Breast epithelium (tissue), 4 donors: ENCODE data around the gene TJP1. TPM values are rescaled to one million over a fixed set of nuclear protein-coding genes. Genes with fewer than 3 reads are reported as not detected.
"Not testable (repeated sequence)": the region's sequence is repeated elsewhere in the genome, so short reads cannot be mapped to it uniquely, and the experiment has no call there.

Experiments
- DNase-seq, 2 donors: peaks; one replicate each; pipeline ENCODE4 v3.0.0-alpha.2; 2019; ENCODE audit warnings: low spot score in 2 of 2
- H3K27ac ChIP-seq, 2 donors: fragments of 200-600 bp; sonication (generic) in 1 of 2; one replicate each; pipeline ENCODE4 v1.5.1; 2016 to 2019; ENCODE audit warnings: mild to moderate bottlenecking in 1 of 2
- H3K27me3 ChIP-seq, 2 donors: fragments of 200-600 bp; sonication (generic) in 1 of 2; one replicate each; pipeline versions ENCODE4 v1.5.1 to v1.6.0; 2017 to 2019; ENCODE audit warnings: control low read depth in 1 of 2, mild to moderate bottlenecking in 1 of 2
- H3K36me3 ChIP-seq: fragments of 200-600 bp; one replicate; pipeline ENCODE4 v1.5.1; 2019
- H3K4me1 ChIP-seq, 2 donors: fragments of 200-600 bp; sonication (generic); one replicate each; pipeline ENCODE4 v1.5.1; 2016 to 2019; ENCODE audit warnings: control low read depth in 1 of 2
- H3K4me3 ChIP-seq, 3 donors: fragments of 200-600 bp; sonication (generic); 1 replicate in 2 of 3; 2 replicates in 1 of 3; pipeline ENCODE4 v1.5.1; 2016 to 2019; ENCODE audit warnings: mild to moderate bottlenecking in 3 of 3, moderate library complexity in 2 of 3
- H3K9me3 ChIP-seq, 2 donors: fragments of 200-600 bp; sonication (generic) in 1 of 2; one replicate each; pipeline ENCODE4 v1.5.1; 2016 to 2019; ENCODE audit warnings: control low read depth in 1 of 2
- CTCF ChIP-seq, 3 donors: fragments of 450-650 bp; IDR thresholded peaks; one replicate each; pipeline ENCODE4 v1.5.1; 2016 to 2017; ENCODE audit warnings: antibody characterized with exemption in 3 of 3, mild to moderate bottlenecking in 3 of 3, moderate library complexity in 3 of 3
- POLR2A ChIP-seq: fragments of 450-650 bp; IDR thresholded peaks from one replicate; pipeline ENCODE4 v1.6.1; 2016; ENCODE audit warnings: antibody characterized with exemption, mild to moderate bottlenecking, moderate library complexity
- POLR2AphosphoS5 ChIP-seq, 3 donors: sonication (generic); formaldehyde crosslinking; IDR thresholded peaks; one replicate each; pipeline ENCODE4 v1.6.1; 2017; ENCODE audit warnings: antibody characterized with exemption in 3 of 3
- intact Hi-C: fragments of 100-400 bp; cut with DNase I; formaldehyde crosslinking; loops from one replicate; pipeline ENCODE4 v1.15.1; 2023; ENCODE audit warnings: low total_unique reads
- total RNA-seq, 3 donors: library from RNA; depleted of rRNA; stranded (reverse); fragments of >200 nt; gene quantifications; one replicate each; pipeline ENCODE4 v1.1.0, GENCODE V29; 2016

The TJP1 gene
- total RNA-seq, 3 donors from 2014 or later, result 92.8 to 101 (median 97.2) TPM

- peaks cover 12% of the 10 kb centered on the region for H3K36me3 ChIP-seq
- H3K27me3 ChIP-seq, result no peaks in the 10 kb centered on the region
- TF ChIP-seq POLR2A (no peak), POLR2AphosphoS5 (IDR thresholded peaks at IDR 0.05) (no peak), CTCF (IDR thresholded peaks at IDR 0.05) (no peak)
- no peaks in the 10 kb centered on the region for H3K4me1 ChIP-seq
- no peaks in the 10 kb centered on the region for H3K9me3 ChIP-seq
- intact Hi-C loops, result no loop called here
- H3K4me3 ChIP-seq, result no peak overlapping the region
- no peak for DNase-seq
- no peak overlapping the region for H3K27ac ChIP-seq
These were observed 122.0 kb downstream of the TJP1 start for GRCh38 chr15:29700296-29700695.

DNA sequence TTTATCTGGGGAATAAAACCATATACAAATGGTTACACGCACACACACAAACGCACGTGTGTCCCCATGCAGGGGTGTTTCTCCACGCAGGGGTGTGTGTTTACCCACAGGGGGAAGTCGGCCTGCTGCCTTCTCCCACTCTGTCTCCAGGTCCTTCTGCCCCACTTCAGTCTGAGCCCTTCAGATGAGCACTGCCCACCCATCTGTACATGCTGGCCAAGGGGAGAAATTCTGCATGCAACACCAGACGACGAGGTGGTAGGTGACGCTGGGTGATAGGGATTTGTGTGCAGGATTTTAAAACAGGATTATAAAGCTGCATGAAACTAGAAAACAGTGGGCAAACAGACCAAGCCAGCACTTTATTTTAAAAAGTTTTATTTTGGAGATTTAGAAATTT lies 122.5 kb downstream of the TJP1 start:
- no peak for TF ChIP-seq CTCF (IDR thresholded peaks at IDR 0.05)
- no peak for TF ChIP-seq POLR2AphosphoS5 (IDR thresholded peaks at IDR 0.05)
- no peak for TF ChIP-seq POLR2A

DNA sequence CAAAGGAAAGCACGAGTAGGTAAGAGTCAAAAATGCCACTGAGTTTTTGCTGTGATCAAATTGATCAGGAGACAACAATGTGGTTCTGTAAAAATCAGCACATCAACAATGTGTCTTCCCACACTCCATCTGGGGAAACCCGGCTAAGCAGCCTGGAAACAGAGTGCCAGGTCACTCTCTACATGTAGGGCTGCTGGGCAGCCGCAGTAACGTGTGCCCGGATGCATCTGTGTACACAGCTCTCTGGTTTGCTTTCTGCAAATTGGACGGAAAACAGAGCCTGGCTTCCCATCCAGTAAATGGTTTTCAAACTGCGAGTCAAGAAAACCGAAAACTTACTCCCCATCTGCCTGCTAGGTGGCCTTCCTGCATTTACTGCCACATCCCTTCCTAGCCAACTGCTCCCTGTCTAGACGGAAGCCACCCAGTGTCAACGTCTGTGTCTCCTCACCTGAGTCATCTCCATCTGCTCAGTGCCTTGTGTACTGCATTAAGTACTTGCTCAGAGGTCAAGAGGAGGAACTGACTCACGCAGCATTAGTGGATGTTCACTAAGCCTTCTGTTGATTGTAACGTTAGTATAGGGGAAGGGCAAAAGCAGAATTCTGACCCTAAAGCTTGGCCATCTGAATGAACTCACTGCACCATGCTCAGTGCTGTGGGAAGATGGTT lies 124.1 kb downstream of the TJP1 start:
- DNase-seq, result no peak
- H3K4me3 ChIP-seq, result no peak overlapping the region
- H3K27me3 ChIP-seq, result no peaks in the 10 kb centered on the region
- H3K4me1 ChIP-seq, result no peaks in the 10 kb centered on the region
- peaks cover 3% of the 10 kb centered on the region for H3K36me3 ChIP-seq
- TF ChIP-seq POLR2A, result no peak
- TF ChIP-seq POLR2AphosphoS5 (IDR thresholded peaks at IDR 0.05), result no peak
- no peak for TF ChIP-seq CTCF (IDR thresholded peaks at IDR 0.05)
- no peak overlapping the region for H3K27ac ChIP-seq
- intact Hi-C loops, result no loop called here
- no peaks in the 10 kb centered on the region for H3K9me3 ChIP-seq

More for the DNA sequence above, 122.5 kb downstream of the TJP1 start:
- Histone ChIP-seq H3K4me3 (no peak overlapping the region), H3K4me1 (no peaks in the 10 kb centered on the region), H3K27me3 (no peaks in the 10 kb centered on the region), H3K36me3 (peaks cover 7% of the 10 kb centered on the region), H3K27ac (no peak overlapping the region), H3K9me3 (no peaks in the 10 kb centered on the region)
- intact Hi-C loops, result no loop called here
- no peak for DNase-seq

DNA sequence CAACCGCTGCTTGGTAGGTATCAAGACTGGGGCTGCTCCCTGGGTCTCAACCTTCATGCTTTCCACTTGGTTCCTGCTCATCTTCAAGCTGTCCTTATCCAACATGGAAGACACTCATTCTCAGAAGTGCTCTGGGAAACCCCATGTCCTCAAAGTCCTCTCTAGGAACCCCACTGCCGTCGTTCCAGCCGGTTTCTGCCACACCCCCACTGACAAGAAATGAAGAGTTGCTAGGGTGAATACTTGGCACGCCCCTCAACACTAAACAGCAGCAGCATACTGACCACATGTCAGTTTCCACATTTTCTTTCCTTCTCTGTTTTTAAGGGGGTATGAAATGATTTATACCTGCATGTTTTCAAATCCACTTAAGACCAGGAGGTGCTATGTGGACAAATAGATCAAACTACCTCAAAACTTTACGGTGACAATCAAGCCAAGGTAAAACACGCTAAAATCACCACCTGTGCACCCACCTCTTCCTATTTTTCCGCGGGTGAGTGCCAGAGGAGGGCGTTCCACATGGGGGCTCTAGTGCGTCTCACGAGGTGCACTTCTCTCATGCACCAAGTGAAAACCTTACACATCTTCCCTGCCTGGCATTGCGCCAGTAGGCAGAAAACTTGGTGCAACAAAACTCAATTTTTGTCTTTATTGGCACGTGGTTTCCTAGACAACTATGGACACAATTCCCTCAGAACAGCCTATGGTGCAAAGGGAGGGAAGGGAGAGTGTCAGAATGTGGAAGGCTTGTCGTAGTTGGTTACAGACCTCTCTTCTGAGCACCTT lies 125.1 kb downstream of the TJP1 start:
- Histone ChIP-seq H3K27ac (no peak overlapping the region), H3K36me3 (peaks cover 3% of the 10 kb centered on the region), H3K9me3 (no peaks in the 10 kb centered on the region), H3K27me3 (no peaks in the 10 kb centered on the region), H3K4me1 (no peaks in the 10 kb centered on the region), H3K4me3 (no peak overlapping the region)
- intact Hi-C loops, result no loop called here
- DNase-seq, result no peak
- TF ChIP-seq POLR2A (no peak), CTCF (IDR thresholded peaks at IDR 0.05) (no peak), POLR2AphosphoS5 (IDR thresholded peaks at IDR 0.05) (no peak)

DNA sequence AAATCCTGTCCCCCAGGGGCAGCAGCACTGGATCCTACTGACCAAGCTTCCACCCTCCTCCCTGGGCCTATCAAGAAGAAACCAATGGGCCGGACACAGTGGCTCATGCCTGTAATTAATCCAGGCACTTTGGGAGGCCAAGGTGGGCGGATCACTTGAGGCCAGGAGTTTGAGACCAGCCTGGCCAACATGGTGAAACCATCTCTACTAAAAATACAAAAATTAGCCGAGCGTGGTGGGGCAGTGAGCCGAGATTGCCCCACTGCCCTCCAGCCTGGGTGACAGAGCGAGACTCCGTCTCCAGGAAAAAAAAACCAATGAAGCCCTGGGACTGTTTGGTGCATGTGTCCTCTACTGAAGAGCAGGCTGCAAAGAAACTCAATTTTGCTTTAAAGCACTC lies 125.8 kb downstream of the TJP1 start:
- H3K4me1 ChIP-seq, H3K27ac ChIP-seq, H3K9me3 ChIP-seq, H3K4me3 ChIP-seq, DNase-seq, intact Hi-C loops, H3K36me3 ChIP-seq, H3K27me3 ChIP-seq: not testable (repeated sequence)
